SIG-M5 treated with dmso at 0.1 percent for 504 hours (cell line): ENCODE data around the gene CDC42EP3.

Experiments
- DNase-seq: peaks from one replicate; lab custom pipeline; 2025; ENCODE audit not compliant: unreplicated experiment; lab: John Stamatoyannopoulos, UW

The CDC42EP3 gene

DNA sequence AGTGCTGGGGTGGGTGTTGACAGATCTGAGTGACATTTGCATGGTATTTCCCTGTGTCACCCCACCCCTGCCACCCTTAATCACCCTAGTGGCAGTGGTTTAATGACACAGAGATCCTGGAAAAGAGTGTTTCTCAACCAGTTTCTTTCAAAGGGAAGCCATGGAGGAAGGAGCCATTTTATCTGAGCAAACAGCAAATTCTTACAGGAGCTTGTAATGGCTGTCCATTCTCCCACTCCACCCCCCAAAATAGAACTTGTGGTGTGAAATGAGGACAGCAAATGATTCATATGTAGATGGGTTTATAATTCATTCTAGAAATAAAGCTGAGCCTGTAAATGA is 51.5 kb downstream of the CDC42EP3 start:
- DNase-seq: no peak

DNA sequence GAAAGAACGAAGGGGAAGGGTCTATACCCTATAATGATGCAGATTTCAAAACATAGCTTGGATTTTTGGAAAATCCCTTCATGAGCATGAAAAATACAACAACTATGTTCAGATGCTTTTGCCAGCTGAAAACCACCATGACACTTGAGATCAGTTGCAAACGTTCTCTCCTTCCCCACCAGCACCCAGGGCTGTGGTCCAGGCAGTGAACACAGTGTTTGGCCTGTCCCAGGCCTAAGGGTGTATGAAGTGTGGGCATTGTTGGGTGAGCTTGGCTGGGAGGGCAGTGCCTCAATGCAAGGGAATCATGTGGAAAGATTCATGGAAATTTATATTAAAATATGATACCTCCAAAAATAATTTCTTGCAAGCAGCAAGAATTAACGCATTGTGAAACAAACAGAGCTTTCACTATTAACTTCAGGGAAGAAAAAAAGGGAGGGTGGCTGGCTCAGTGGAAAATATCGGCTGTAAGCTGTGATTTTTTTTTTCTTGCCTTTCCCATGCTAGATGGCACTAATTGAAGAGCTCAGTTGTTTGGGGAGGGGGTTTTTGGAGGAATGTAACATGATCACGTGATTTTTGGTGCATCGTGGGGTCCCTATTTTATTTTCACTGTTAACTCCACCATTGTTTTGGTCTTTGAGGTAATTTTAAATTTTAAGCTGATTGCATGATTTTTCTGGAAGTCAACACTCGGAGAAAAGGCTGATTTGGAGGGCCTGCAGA is 52.0 kb downstream of the CDC42EP3 start:
- DNase-seq: no peak

GRCh38 chr2:37618326-37618725 is 53.1 kb downstream of the CDC42EP3 start:
- DNase-seq: no peak

GRCh38 chr2:37617119-37617892 is 54.1 kb downstream of the CDC42EP3 start:
- no peak for DNase-seq

DNA sequence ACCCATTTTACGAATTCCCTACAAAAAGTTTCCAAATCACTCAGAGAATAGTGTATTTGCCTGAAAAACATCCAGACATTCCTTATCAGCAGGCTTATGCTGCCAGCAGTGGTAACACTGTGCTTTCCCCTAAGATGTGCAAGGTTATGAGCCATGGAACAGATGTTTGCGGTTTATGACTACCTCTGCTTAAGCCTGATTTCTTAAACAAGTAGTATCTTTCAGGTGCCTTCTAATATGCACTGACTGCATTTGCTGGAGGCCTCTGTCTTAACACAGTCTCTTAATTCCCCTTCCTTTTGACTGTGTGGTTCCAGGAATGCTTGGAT is 54.8 kb downstream of the CDC42EP3 start:
- DNase-seq: no peak

GRCh38 chr2:37615804-37616676 is 55.4 kb downstream of the CDC42EP3 start:
- DNase-seq: peak; percentile 79

- DNase-seq: no peak
These were observed 57.2 kb downstream of the CDC42EP3 start for GRCh38 chr2:37614061-37614738.

GRCh38 chr2:37612382-37612781 is 59.1 kb downstream of the CDC42EP3 start:
- DNase-seq: no peak

DNA sequence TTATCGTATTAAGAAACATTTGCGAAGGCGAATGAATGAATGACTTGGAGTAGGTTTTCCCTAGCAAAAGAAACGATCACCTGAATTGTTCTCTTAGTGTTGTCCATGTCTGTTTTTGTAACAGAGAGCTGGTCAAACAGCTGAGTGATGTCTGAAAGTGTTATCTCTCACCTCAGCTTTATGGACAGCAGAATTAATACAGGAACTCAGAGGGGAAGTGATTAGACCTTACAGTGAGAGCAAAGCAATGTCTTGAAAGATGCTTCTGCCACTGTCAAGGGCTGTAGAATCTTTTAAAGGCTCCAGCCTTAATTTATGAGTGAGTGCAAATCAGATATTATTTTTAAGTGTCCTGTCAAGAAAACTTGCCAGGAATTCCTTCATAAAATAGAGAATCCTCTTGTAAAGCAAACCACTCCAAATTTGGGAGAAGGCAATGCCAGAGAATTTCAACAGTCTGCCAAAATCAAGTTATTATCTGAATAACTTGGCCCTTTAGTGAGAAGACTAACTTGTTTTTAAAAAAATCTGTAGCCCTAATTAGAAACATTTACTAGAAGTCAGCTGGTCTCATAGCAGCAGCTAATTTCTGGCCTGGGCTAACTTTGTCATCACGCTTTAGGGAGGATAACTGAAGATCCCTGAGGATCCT is 60.7 kb downstream of the CDC42EP3 start:
- DNase-seq: no peak

- DNase-seq: no peak
These were observed 61.7 kb downstream of the CDC42EP3 start for GRCh38 chr2:37609782-37610181.

- DNase-seq: no peak
These were observed 66.7 kb downstream of the CDC42EP3 start for GRCh38 chr2:37604716-37605115.

DNA sequence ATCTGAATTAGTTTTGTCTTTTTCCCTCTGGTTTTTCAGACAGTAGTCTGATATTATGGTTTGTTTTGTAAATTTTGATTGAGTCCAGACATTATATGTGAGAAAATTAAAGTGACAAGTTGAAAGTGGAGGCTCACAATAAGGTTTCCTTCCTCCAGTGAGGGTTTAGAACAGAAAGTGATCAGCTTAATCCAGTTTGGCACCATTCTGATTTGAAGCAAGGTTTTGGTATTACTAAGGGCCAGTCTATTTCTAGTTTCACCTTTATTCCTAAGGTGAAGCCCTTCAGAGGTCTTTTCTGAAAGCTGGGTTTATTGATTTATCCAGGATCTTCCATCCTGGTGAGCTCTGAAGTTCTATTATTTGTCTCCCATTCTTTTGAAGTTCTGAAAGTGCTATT is 68.7 kb downstream of the CDC42EP3 start:
- no peak for DNase-seq

GRCh38 chr2:37602040-37602439 is 69.4 kb downstream of the CDC42EP3 start:
- DNase-seq: no peak

- DNase-seq: no peak
These were observed 69.9 kb downstream of the CDC42EP3 start for GRCh38 chr2:37601569-37601968.

- peak; percentile 90 for DNase-seq
These were observed 70.7 kb downstream of the CDC42EP3 start for GRCh38 chr2:37600735-37601134.

DNA sequence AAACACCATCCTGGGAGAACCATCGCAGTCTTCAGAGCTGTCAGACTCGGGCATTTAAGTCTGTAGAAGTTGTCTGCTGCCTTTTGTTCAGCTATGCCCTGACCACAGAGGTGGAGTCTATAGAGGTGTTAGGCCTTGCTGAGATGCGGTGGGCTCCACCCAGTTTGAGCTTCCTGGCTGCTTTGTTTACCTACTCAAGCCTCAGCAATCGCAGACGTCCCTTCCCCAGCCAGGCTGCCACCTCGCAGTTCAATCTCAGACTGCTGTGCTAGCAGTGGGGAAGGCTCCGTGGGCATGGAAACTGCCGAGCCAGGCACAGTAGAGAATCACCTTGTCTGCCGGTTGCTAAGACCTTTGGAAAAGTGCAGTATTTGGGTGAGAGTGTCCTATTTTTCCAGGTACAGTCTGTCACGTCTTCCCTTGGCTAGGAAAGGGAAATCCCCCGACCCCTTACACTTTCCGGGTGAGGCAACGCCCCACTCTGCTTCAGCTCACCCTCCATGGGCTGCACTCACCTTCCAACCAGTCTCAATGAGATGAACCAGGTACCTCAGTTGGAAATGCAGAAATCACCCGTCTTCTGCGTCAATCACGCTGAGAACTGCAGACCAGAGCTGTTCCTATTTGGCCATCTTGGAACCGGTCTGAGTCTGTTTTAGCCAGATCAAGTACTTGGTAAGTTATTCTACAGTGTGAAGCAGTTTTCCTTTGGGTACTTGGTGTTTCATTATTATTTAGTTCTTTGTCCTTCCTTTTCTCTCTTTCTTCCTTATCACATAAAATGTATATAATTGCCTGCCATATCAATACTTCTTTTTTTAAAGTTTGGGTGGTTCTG is 71.5 kb downstream of the CDC42EP3 start:
- no peak for DNase-seq

DNA sequence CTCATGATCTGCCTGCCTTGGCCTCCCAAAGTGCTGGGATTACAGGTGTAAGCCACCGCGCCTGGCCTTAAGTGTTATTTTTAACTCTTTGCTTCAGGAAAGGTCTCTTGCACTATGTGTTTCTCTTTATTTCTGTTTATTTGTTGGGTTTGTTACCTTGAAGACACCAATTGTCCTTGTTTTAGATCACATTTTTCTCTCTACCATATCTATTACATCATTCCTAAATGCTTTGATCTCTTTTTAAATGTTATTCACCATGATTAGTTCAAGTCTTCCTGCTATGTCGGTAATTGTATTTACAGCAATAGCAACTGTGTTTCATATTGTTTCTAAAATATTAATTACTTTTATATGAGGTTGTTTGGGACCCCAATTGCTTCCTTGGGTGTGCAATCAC is 77.7 kb downstream of the CDC42EP3 start:
- no peak for DNase-seq

DNA sequence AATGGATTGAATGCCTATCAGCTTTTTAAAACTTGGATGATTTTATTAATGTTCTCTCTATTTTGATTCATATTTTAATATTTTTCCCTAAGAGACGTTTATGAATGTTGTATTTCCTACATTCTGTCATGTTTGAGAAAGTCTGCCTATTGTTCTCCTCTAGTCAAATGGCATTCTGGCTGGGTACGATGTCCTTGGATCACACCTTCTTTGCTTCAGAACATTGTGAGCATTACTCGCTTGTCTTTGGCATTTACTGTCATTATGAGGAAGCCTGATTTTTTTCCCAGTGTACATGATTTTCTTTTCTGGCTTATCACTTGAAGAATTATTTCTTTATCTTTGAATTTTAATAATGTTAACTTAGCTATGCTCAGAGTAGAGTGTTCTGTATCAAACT is 78.4 kb downstream of the CDC42EP3 start:
- no peak for DNase-seq
